Liver (tissue), 9 donors: ENCODE measurements around the gene ZNF655. TPM values are rescaled to one million over a fixed set of nuclear protein-coding genes. Genes with fewer than 3 reads are reported as not detected.

Source experiments
- DNase-seq: peaks from one replicate; pipeline ENCODE4 v3.0.0-alpha.2; 2017; ENCODE audit warnings: low spot score
- H3K27ac ChIP-seq, 2 donors: one replicate each; pipeline ENCODE4 v1.7.0; 2013; ENCODE audit warnings: inconsistent platforms in 2 of 2, low read length in 2 of 2, control low read depth in 1 of 2, low read depth in 1 of 2, mild to moderate bottlenecking in 1 of 2
- H3K27me3 ChIP-seq, 4 donors: one replicate each; pipeline versions ENCODE4 v1.6.1 to v1.7.0; 2013; ENCODE audit warnings: low read length in 3 of 4, inconsistent platforms in 1 of 4, mild to moderate bottlenecking in 1 of 4, moderate library complexity in 1 of 4; ENCODE audit not compliant: control insufficient read depth in 4 of 4, insufficient read depth in 4 of 4
- H3K36me3 ChIP-seq, 4 donors: one replicate each; pipeline versions ENCODE4 v1.6.1 to v1.7.0; 2013; ENCODE audit warnings: low read length in 3 of 4, mild to moderate bottlenecking in 3 of 4, low read depth in 1 of 4, moderate library complexity in 1 of 4; ENCODE audit not compliant: control insufficient read depth in 4 of 4, insufficient read depth in 3 of 4
- H3K4me1 ChIP-seq, 4 donors: one replicate each; pipeline versions ENCODE4 v1.6.1 to v1.7.0; 2013; ENCODE audit warnings: low read length in 3 of 4, mild to moderate bottlenecking in 3 of 4, moderate library complexity in 1 of 4; ENCODE audit not compliant: control insufficient read depth in 4 of 4, insufficient read depth in 4 of 4
- H3K4me3 ChIP-seq, 3 donors: one replicate each; pipeline versions ENCODE4 v1.6.1 to v1.7.0; 2013; ENCODE audit warnings: low read length in 3 of 3, control low read depth in 1 of 3, low read depth in 1 of 3, mild to moderate bottlenecking in 1 of 3
- H3K9ac ChIP-seq, 2 donors: one replicate each; pipeline ENCODE4 v1.7.0; 2013; ENCODE audit warnings: low read length in 2 of 2, mild to moderate bottlenecking in 2 of 2, moderate library complexity in 2 of 2, control low read depth in 1 of 2, low read depth in 1 of 2
- H3K9me3 ChIP-seq, 4 donors: one replicate each; pipeline versions ENCODE4 v1.6.1 to v1.7.0; 2013; ENCODE audit warnings: low read length in 3 of 4; ENCODE audit not compliant: control insufficient read depth in 4 of 4
- EGR1 ChIP-seq, 2 donors: IDR thresholded peaks; 2 replicates each; pipeline ENCODE4 v1.6.1; 2016 to 2018; ENCODE audit warnings: antibody characterized with exemption in 2 of 2, low read depth in 2 of 2
- FOXA1 ChIP-seq: IDR thresholded peaks from 2 replicates; pipeline ENCODE4 v1.6.1; 2016; ENCODE audit warnings: antibody characterized with exemption
- FOXA2 ChIP-seq: IDR thresholded peaks from 2 replicates; pipeline ENCODE4 v1.6.1; 2016; ENCODE audit warnings: antibody characterized with exemption
- GABPA ChIP-seq, 2 donors: IDR thresholded peaks in 1 of 2; conservative IDR thresholded peaks in 1 of 2; 2 replicates each; pipeline ENCODE4 v1.6.1; 2016; ENCODE audit warnings: antibody characterized with exemption in 2 of 2, mild to moderate bottlenecking in 1 of 2, moderate library complexity in 1 of 2
- HNF4A ChIP-seq, 2 donors: conservative IDR thresholded peaks; 2 replicates each; pipeline ENCODE4 v1.6.1; 2016; ENCODE audit warnings: antibody characterized with exemption in 2 of 2, mild to moderate bottlenecking in 2 of 2
- HNF4G ChIP-seq: IDR thresholded peaks from 2 replicates; pipeline ENCODE4 v1.6.1; 2016; ENCODE audit warnings: antibody characterized with exemption
- JUND ChIP-seq, 2 donors: IDR thresholded peaks; 2 replicates each; pipeline ENCODE4 v1.6.1; 2016; ENCODE audit warnings: antibody characterized with exemption in 2 of 2
- NR2F2 ChIP-seq: IDR thresholded peaks from 2 replicates; pipeline ENCODE4 v1.6.1; 2016; ENCODE audit warnings: antibody characterized with exemption
- RAD21 ChIP-seq, 2 donors: IDR thresholded peaks; 2 replicates each; pipeline ENCODE4 v1.6.1; 2016; ENCODE audit warnings: antibody characterized with exemption in 2 of 2, mild to moderate bottlenecking in 2 of 2
- RXRA ChIP-seq, 2 donors: IDR thresholded peaks; 2 replicates each; pipeline ENCODE4 v1.6.1; 2017 to 2018; ENCODE audit warnings: antibody characterized with exemption in 2 of 2, mild to moderate bottlenecking in 1 of 2
- SP1 ChIP-seq: IDR thresholded peaks from 2 replicates; pipeline ENCODE4 v1.6.1; 2018; ENCODE audit warnings: antibody characterized with exemption, mild to moderate bottlenecking
- TAF1 ChIP-seq: conservative IDR thresholded peaks from 2 replicates; pipeline ENCODE4 v1.6.1; 2016; ENCODE audit warnings: antibody characterized with exemption, mild to moderate bottlenecking
- YY1 ChIP-seq: IDR thresholded peaks from 2 replicates; pipeline ENCODE4 v1.6.1; 2016; ENCODE audit warnings: antibody characterized with exemption, mild to moderate bottlenecking
- WGBS: extraction: QIAGEN DNeasy Blood & Tissue Kit; methylation state at CpG from one replicate; pipeline ENCODE4 v1.1.7; 2013; 5-methylcytosine and 5-hydroxymethylcytosine counted together
- polyA plus RNA-seq, 2 donors: library from polyadenylated mRNA; stranded (reverse) in 1 of 2; unstranded in 1 of 2; fragments of 200-250 nt in 1 of 2; fragments of >200 nt in 1 of 2; fragmentation: Nextera tagmentation in 1 of 2; extraction: Ambion mirVana in 1 of 2; gene quantifications; one replicate each; pipeline versions ENCODE4 v1.2.1 to v1.2.3, GENCODE V29; 2013 to 2015
- total RNA-seq, 2 donors: library from RNA; depleted of rRNA; stranded (reverse); fragments of >200 nt; gene quantifications; one replicate each; pipeline ENCODE4 v1.2.3, GENCODE V29; 2014
- TF ChIP-seq, protein P1 (sequence below): fragments of 150-350 bp; IDR thresholded peaks from 2 replicates; pipeline ENCODE4 v1.5.1; 2017; ENCODE audit warnings: improper control_type of control experiment, low read depth, low read length; ENCODE audit not compliant: missing input control
- TF ChIP-seq, protein P2 (sequence below): IDR thresholded peaks from 2 replicates; pipeline ENCODE4 v1.6.1; 2016; ENCODE audit warnings: antibody characterized with exemption
- TF ChIP-seq, protein P3 (sequence below): IDR thresholded peaks from 2 replicates; pipeline ENCODE4 v1.6.1; 2016; ENCODE audit warnings: antibody characterized with exemption
- TF ChIP-seq, protein P4 (sequence below): IDR thresholded peaks from 2 replicates; pipeline ENCODE4 v1.6.1; 2016; ENCODE audit warnings: antibody characterized with exemption
- donor health status: healthy.
- donor health status: healthy.
- donor health status: healthy.
- donor health status: healthy.
- donor health status: healthy.

ZNF655 gene
- total and polyA plus RNA-seq, 4 donors: 15.9 to 59.7 (median 32.4) TPM

DNA sequence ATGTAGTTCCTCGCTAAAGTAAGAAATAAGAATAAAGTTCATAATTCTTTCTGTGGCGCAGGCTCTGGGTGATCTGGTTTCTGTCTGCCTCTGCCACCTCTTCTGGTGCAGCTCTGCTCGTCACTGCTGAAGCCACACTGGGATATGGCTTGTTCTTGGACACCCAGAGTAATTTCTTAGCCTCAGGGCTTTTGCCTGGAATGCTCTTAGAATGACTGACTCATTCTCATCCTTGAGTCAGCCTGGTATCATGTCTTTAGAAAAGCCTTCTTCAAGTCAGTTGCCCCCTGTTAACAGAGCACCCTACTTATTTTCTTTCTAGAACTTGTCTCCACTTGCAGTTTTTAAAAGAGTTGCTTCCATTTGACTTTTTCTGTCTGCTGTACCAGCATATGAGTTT, 60.3 kb downstream of the ZNF655 start (continued):
- TF ChIP-seq, protein P1, sequence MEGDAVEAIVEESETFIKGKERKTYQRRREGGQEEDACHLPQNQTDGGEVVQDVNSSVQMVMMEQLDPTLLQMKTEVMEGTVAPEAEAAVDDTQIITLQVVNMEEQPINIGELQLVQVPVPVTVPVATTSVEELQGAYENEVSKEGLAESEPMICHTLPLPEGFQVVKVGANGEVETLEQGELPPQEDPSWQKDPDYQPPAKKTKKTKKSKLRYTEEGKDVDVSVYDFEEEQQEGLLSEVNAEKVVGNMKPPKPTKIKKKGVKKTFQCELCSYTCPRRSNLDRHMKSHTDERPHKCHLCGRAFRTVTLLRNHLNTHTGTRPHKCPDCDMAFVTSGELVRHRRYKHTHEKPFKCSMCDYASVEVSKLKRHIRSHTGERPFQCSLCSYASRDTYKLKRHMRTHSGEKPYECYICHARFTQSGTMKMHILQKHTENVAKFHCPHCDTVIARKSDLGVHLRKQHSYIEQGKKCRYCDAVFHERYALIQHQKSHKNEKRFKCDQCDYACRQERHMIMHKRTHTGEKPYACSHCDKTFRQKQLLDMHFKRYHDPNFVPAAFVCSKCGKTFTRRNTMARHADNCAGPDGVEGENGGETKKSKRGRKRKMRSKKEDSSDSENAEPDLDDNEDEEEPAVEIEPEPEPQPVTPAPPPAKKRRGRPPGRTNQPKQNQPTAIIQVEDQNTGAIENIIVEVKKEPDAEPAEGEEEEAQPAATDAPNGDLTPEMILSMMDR: no peak
- TF ChIP-seq RXRA (IDR thresholded peaks at IDR 0.05) (no peak), FOXA1 (no peak), HNF4A (conservative IDR thresholded peaks at IDR 0.05) (no peak), JUND (IDR thresholded peaks at IDR 0.05) (no peak)
- TF ChIP-seq, protein P2, sequence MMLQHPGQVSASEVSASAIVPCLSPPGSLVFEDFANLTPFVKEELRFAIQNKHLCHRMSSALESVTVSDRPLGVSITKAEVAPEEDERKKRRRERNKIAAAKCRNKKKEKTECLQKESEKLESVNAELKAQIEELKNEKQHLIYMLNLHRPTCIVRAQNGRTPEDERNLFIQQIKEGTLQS: no peak

DNA sequence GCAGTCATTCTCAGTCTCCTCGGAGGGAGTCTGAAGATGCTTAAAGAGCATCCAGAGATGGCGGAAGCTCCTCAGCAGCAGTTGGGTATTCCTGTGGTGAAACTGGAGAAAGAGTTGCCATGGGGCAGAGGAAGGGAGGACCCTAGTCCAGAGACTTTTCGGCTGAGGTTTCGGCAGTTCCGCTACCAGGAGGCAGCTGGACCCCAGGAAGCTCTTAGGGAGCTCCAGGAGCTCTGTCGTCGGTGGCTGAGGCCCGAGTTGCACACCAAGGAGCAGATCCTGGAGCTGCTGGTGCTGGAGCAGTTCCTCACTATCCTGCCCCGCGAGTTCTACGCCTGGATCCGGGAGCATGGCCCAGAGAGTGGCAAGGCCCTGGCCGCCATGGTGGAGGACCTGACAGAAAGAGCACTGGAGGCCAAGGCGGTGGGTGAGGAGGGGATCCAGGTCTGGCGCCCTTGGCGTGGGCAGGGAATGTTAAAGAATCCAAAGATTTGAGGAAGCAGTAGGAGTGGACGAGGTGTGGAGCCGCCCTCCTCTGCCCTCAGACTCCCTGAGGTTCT, 61.2 kb downstream of the ZNF655 start:
- Histone ChIP-seq H3K9ac (no peak overlapping the region), H3K9me3 (no peaks in the 10 kb centered on the region), H3K27ac (no peak overlapping the region), H3K4me1 (peaks cover 2 to 17% (median 8%) of the 10 kb centered on the region in 4 donors), H3K36me3 (peaks cover 6 to 53% (median 43%) of the 10 kb centered on the region in 4 donors), H3K4me3 (no peak overlapping the region), H3K27me3 (no peaks in the 10 kb centered on the region)
- TF ChIP-seq JUND (IDR thresholded peaks at IDR 0.05) (no peak), FOXA1 (no peak), SP1 (no peak), TAF1 (no peak), EGR1 (IDR thresholded peaks at IDR 0.05; ENCODE audit: low read depth in 2 of 2) (no peak)
- TF ChIP-seq, protein P3, sequence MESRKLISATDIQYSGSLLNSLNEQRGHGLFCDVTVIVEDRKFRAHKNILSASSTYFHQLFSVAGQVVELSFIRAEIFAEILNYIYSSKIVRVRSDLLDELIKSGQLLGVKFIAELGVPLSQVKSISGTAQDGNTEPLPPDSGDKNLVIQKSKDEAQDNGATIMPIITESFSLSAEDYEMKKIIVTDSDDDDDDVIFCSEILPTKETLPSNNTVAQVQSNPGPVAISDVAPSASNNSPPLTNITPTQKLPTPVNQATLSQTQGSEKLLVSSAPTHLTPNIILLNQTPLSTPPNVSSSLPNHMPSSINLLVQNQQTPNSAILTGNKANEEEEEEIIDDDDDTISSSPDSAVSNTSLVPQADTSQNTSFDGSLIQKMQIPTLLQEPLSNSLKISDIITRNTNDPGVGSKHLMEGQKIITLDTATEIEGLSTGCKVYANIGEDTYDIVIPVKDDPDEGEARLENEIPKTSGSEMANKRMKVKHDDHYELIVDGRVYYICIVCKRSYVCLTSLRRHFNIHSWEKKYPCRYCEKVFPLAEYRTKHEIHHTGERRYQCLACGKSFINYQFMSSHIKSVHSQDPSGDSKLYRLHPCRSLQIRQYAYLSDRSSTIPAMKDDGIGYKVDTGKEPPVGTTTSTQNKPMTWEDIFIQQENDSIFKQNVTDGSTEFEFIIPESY: no peak
- 96% methylated on average over 18 of the region's 18 CpGs for WGBS
- DNase-seq: no peak

DNA sequence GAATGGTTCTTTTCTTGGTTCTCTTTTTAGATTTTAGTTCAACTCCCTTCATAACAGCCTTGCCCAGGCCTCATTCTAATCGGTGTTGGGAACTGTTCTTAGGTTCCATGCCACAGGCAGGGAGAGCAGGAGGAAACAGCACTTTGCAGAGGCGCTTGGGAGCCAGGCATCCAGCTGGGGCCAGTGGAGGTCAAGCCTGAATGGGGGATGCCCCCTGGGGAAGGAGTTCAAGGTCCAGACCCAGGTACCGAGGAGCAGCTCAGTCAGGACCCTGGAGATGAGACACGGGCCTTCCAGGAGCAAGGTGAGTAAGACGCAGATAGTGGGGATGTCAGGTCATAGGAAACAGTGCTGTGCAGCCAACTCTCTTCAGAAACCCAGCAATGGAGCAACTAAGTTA, 62.8 kb downstream of the ZNF655 start:
- Histone ChIP-seq H3K36me3 (peaks cover 8 to 69% (median 59%) of the 10 kb centered on the region in 4 donors), H3K9ac (no peak overlapping the region), H3K27ac (no peak overlapping the region), H3K27me3 (no peaks in the 10 kb centered on the region), H3K4me1 (peaks cover 2 to 15% (median 8%) of the 10 kb centered on the region in 4 donors), H3K4me3 (no peak overlapping the region), H3K9me3 (no peaks in the 10 kb centered on the region)
- 91% methylated on average over 5 of the region's 5 CpGs for WGBS
- no peak for DNase-seq
- no peak for TF ChIP-seq JUND (IDR thresholded peaks at IDR 0.05)
- TF ChIP-seq FOXA2: no peak
- TF ChIP-seq, protein P3: no peak
- TF ChIP-seq EGR1 (IDR thresholded peaks at IDR 0.05; ENCODE audit: low read depth in 2 of 2): no peak
- TF ChIP-seq RAD21 (IDR thresholded peaks at IDR 0.05): no peak
- TF ChIP-seq NR2F2: no peak
- TF ChIP-seq RXRA (IDR thresholded peaks at IDR 0.05): no peak
- TF ChIP-seq SP1: no peak
- TF ChIP-seq, protein P1: no peak
- TF ChIP-seq HNF4G: no peak
- TF ChIP-seq, protein P4, sequence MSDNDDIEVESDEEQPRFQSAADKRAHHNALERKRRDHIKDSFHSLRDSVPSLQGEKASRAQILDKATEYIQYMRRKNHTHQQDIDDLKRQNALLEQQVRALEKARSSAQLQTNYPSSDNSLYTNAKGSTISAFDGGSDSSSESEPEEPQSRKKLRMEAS: no peak
- TF ChIP-seq, protein P2: no peak
- no peak for TF ChIP-seq YY1
- TF ChIP-seq TAF1: no peak
- TF ChIP-seq GABPA (IDR thresholded peaks at IDR 0.05 in 1 of 2, conservative IDR thresholded peaks at IDR 0.05 in 1 of 2): no peak
